A549 treated with Mapracorat at 1 μM for 4 hours (cell line): ENCODE data around the gene POLR1B. TPM values are rescaled to one million over a fixed set of nuclear protein-coding genes. Genes with fewer than 3 reads are reported as not detected.

Source experiments
- total RNA-seq: library from RNA; stranded (reverse); fragments of 200-300 nt; extraction: Qiagen RNA extraction; gene quantifications from 5 replicates; pipeline ENCODE4 v1.2.3, GENCODE V29; 2022

The POLR1B gene
- 22.3 to 26.5 TPM (median 22.5 TPM) in 5 replicates for total RNA-seq

GRCh38 chr2:112542123-112542983, at the start of gene POLR1B:
POLR1B (plus strand) TSS chr2:112542465; CDS start chr2:112542495, 30 bp downstream.

GRCh38 chr2:112584134-112584890, 42.0 kb downstream of the POLR1B start, which contains the start of gene CHCHD5:
CHCHD5 (plus strand) TSS chr2:112584609; CDS start chr2:112584648, 39 bp downstream.

Other genes with a start within 250 kb of the POLR1B start
- 1.6 to 4.1 TPM (median 3.3 TPM) in 5 replicates for gene RGPD8, start 108.8 kb upstream of the POLR1B start, total RNA-seq
- gene TTL, start 60.3 kb upstream of the POLR1B start, total RNA-seq: 34.9 to 40.6 TPM (median 39.1 TPM) in 5 replicates
- gene CHCHD5, start 42.1 kb downstream of the POLR1B start, total RNA-seq: 57.4 to 84.9 TPM (median 61.6 TPM) in 5 replicates
- gene SLC20A1, start 103.5 kb downstream of the POLR1B start, total RNA-seq: 136 to 146 TPM (median 146 TPM) in 5 replicates
- not detected in 5 replicates for gene NT5DC4, start 178.6 kb downstream of the POLR1B start, total RNA-seq
- gene CKAP2L, start 222.1 kb downstream of the POLR1B start, total RNA-seq: 12.1 to 16.9 TPM (median 15.1 TPM) in 5 replicates
- gene IL1A, start 242.0 kb downstream of the POLR1B start, total RNA-seq: 0.14 to 0.28 TPM (median 0.21 TPM) in 5 replicates